ENCODE measurements around the gene PTPN14.

Gene PTPN14

GRCh38 chr1:214324896-214325800 is 226.3 kb downstream of the PTPN14 start:
- DNase-seq = no peak

GRCh38 chr1:214321705-214322453 is 229.5 kb downstream of the PTPN14 start:
- DNase-seq = no peak

- no peak for DNase-seq
These were observed 231.5 kb downstream of the PTPN14 start for GRCh38 chr1:214319938-214320337.

- DNase-seq = no peak
These were observed 232.3 kb downstream of the PTPN14 start for GRCh38 chr1:214318956-214319736.

- DNase-seq = no peak
These were observed 233.0 kb downstream of the PTPN14 start for GRCh38 chr1:214318356-214318755.

- no peak for DNase-seq
These were observed 233.7 kb downstream of the PTPN14 start for GRCh38 chr1:214317734-214318133.

- no peak for DNase-seq
These were observed 234.1 kb downstream of the PTPN14 start for GRCh38 chr1:214317300-214317699.

GRCh38 chr1:214316593-214316992 is 234.8 kb downstream of the PTPN14 start:
- no peak for DNase-seq

GRCh38 chr1:214314178-214314843 is 237.1 kb downstream of the PTPN14 start:
- DNase-seq = no peak

- no peak for DNase-seq
These were observed 238.8 kb downstream of the PTPN14 start for GRCh38 chr1:214312530-214313051.

- no peak for DNase-seq
These were observed 240.4 kb downstream of the PTPN14 start for GRCh38 chr1:214310777-214311690.

GRCh38 chr1:214310010-214310409 is 241.4 kb downstream of the PTPN14 start:
- DNase-seq = no peak

- no peak for DNase-seq
These were observed 245.1 kb downstream of the PTPN14 start for GRCh38 chr1:214306269-214306668.

- DNase-seq = no peak
These were observed 246.1 kb downstream of the PTPN14 start for GRCh38 chr1:214305164-214305751.

- DNase-seq = no peak
These were observed 248.1 kb downstream of the PTPN14 start for GRCh38 chr1:214303141-214303930.

- no peak for DNase-seq
These were observed 249.9 kb downstream of the PTPN14 start for GRCh38 chr1:214301526-214301925.

GRCh38 chr1:214300149-214300780 is 251.1 kb downstream of the PTPN14 start:
- no peak for DNase-seq
